HG03135 (cell line): ENCODE results near the gene SAMD3.
A peak's percentile ranks its signal among the peaks of the same experiment; 100 is the strongest.
"Not testable (repeated sequence)": the region's sequence is repeated elsewhere in the genome, so short reads cannot be mapped to it uniquely, and the experiment has no call there.

Experiments used
- ATAC-seq: cut with Tn5 transposase; IDR thresholded peaks from one replicate; pipeline ENCODE4 v1.9.1; 2021; ENCODE audit warnings: mild to moderate bottlenecking, moderate library complexity; ENCODE audit not compliant: unreplicated experiment

Gene SAMD3

DNA sequence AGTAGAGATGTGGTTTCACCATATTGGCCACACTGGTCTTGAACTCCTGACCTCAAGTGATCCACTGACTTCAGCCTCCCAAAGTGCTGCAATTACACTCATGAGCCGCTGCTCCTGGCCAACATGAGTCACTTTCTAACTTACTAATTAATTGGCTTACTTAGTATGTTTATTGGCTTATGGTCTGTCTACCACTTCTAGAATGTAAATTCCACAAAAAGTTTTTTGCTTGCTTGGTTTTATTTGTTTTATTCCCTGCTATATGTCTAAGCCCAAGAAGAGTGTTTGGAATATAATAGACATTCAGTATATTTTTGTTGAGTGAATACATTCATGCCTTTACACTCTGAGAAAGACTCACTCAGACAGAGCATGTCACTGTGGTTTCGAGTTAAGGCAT lies 86.0 kb downstream of the SAMD3 start:
- ATAC-seq, result no peak

DNA sequence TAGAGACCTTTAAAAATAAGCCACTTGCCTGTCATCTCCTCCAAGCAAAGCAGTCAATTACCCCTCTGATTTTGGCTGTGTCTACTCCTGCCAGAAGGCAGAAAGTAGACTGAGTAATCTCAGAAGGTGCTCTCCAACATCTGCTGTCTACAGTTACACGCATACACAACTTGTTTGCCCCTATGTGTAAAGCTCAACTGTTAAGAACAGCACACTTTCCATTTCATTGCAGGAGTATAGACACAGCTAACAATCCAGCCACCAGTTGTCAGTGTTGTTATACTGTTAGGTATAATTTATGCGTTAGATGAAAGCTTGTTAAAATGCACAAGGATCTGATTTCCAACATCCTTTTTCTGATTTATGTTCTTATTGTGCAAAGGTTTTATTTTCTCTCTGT lies 88.2 kb downstream of the SAMD3 start:
- ATAC-seq, result no peak

DNA sequence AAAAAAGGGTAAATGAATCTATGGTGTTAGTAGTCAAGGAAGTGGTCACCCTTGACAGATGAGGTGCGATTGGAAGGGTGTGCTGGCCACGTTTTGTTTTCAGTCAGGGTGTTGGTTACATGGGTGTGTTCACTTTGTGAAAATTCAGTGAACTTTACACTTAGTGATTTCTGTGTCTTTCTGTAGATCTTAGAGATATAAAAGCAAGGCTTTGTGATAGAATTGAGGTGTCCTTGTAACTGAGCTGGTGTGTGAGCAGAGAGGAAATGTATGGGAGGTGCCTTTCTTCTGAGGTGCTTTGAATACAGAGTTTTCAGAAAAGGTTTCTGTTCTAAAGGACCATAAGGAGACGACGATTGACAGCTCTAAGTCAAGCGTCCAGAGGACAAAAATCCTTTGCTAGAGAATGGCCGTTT lies 90.5 kb downstream of the SAMD3 start:
- ATAC-seq, result peak; percentile 90

DNA sequence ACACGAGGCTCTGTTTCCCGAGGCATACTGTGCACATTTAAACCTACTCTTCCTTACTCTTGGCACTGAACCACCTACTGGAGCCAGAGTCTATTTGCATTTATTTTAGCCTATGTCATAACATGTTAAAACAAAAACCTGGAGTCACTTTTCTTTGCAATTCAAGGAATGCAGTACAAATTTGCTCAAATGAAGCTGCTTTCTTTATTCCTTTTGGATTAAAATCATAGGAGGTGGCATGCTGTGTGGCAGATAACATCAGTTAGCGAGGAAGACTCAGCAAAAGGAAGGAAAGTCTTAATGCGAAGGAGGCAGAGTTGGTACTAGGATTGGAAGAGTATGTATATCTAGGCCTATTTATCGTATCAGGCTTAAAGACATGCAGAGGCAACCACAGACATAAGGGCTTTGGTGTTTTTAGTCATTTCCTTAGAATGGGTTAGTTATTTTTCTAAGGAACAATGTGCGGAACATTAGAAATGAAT lies 92.9 kb downstream of the SAMD3 start:
- no peak for ATAC-seq

DNA sequence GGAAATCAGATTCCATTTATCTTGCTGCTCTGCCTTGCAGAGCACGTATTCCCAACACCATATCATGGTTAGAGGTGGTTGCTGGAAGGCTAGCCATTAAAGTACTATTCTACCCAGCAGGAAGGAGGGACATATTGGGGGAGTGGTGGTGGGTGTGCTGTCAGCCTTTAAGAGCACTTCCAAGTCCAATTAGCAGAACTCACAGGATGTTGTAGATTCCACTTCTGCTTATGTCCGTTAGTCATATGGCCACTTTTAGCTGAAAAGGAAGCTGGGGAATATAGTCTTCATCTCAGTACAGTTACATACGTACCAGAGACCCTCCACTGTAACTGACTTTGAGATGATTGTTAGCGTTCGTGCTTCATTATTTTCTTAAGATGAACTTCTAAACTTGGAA lies 94.4 kb downstream of the SAMD3 start:
- ATAC-seq, result no peak

DNA sequence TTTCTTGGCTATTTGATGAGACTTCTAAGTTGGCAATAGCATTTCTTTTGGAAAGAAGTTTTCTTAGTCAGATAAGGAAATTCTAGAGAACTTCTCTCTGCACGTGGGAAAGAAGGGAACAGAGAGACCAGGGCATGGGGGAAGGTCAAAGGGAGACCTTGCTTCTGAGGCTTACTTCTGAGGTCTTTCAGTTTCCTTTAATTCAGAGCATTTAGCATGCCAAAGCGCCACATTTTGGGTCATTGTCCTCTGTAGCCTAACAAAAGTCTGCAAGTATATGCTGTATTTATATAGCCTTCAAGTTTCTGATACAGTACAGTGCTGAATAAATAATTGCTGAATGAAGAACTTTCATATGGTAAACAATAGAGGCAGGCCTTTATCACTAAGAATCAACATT lies 95.6 kb downstream of the SAMD3 start:
- ATAC-seq, result no peak

DNA sequence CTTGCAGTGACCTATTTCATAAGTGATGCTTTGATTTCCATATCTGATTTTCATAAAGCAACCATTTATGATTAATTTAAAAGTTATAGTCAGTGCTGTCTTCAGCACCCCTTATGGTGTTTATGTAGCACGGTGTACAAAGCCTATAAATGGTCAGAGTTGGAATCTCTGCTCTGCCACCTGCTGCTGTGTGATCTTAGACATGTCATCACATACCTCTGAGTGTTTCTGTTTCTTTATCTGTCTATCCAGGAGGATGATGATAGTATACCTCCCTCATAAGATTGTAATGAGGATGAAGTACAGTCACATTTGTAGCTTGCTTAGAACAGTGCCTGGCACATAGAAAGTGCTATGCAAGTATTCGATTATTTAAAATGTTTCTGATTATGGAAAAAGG lies 100.5 kb downstream of the SAMD3 start:
- no peak for ATAC-seq

DNA sequence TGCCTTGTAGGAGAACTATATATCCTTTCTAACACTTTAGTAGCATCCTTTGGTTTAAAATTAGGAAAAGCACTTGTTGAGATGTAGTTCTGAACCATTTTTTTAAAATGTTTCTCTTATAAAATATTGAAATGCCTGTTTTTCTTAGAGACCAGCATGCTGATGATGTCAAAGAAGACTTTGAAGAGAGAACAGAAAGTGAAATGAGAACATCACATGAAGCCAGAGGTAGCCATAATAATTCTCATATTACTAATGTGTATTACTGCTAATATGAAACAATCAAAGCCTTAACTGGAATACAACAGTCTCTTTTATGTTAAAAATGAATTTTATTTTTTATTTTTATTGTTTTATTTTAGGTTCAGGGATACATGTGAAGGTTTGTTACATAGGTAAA lies 102.0 kb downstream of the SAMD3 start:
- no peak for ATAC-seq

DNA sequence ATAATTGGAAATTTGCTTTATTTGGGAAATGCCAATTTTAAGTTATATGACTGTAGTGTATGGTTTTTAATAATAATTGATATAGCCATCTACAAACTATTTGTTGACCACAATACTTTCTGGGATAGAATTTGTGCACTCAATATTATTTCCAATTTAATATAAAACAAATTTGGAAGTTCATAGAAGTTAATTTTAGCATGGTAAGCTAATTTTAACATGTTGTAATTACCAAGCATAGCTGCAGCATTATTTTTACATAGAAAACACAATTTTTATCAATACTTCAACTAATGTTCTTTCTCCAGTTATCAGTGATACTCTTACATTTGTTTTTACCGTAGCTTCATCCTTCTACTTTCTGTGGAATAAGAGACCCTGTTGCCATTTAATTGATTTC lies 103.5 kb downstream of the SAMD3 start:
- no peak for ATAC-seq

DNA sequence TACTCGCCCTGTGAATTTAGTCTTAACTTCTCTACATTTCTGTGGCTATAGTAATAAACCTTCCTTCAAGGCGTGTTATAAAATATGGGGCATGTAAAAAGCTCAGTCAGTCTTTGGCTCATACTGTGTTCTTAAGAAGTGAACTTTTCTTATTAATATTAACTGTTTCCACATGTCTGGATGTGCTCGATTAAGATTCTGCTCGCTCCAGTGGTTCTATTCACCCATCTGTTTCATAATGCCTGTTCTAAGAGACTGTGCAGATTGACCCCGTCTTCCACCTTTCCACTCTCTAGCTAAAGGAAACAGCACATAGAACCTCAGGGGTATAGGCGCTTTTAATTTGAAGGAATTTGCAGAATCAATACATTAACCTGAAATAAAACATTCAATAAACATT lies 104.5 kb downstream of the SAMD3 start:
- ATAC-seq, result no peak

DNA sequence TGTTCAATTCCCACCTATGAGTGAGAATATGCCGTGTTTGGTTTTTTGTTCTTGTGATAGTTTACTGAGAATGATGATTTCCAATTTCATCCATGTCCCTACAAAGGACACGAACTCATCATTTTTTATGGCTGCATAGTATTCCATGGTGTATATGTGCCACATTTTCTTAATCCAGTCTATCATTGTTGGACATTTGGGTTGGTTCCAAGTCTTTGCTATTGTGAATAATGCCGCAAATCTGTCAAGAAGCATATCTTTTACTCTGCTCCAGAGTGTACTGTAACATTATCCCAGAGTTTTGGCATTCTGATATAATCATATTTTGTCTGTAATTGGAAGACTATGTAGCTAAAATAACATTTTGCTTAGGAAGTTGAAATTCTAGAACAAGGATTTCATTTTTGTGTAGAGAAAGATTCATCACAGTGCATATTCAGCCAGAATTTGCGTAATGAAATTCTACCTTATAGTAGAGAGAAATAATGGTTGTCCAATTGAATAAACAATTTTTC lies 105.5 kb downstream of the SAMD3 start:
- ATAC-seq, result not testable (repeated sequence)

DNA sequence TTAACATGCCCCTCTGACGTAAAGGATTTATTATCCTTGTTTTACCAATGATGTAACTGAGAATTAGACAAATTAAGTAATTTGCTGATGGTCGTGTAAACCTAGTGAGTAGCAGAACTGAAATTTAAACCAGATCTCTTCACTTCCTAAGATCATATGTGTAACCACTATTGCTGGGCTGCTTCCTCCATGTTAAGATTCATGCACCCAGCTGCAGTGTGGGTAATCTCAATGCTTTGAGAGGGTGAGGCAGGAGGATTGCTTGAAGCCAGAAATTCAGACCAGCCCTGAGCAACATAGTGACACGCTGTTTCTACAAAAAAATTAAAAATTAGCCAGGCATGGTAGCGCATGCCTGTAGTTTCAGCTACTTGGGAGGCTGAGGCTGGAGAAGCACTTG lies 106.5 kb downstream of the SAMD3 start:
- no peak for ATAC-seq

DNA sequence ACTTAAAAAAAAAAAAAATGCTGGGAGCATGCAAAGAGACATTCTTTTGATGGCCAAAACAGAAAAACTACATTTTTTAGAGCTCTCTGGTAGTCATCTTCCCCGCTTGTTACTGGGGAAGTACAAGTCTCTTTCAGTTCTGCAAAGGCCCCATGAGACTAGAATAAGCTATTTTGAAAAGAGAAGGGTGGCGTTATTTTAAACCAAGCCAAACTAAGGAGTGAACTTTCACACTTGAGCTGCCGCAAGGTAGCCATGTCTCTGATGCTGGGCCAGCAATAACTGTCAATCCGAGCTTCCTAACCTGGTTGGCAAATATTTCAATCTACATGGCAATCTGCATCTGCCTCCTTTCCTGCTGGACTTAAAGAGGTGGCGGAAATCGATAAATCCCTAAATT lies 107.7 kb downstream of the SAMD3 start:
- ATAC-seq, result peak; percentile 83

DNA sequence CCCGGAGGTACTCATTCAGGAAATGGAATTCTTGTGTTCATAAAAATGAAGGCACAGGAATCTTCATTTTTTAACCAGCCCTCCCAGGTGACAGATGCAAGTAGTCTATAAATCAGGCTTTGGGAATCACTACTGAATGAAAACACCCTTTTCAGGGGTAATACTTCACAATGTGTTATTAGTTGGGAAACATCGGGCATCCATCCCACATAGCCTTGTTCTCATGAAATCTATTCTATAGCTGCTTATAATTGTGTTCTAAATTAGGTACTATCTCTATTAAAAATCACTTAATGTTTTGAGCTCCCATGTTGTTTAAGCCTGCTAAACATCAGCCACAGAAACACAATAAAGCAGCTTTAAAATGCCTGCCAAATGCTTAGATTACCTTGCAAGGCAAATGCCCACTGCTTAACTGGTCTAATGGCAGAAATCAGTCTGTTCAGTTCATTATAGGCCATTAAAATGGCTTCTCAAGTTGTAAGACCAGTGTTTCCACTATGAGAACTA lies 109.5 kb downstream of the SAMD3 start:
- ATAC-seq, result no peak

DNA sequence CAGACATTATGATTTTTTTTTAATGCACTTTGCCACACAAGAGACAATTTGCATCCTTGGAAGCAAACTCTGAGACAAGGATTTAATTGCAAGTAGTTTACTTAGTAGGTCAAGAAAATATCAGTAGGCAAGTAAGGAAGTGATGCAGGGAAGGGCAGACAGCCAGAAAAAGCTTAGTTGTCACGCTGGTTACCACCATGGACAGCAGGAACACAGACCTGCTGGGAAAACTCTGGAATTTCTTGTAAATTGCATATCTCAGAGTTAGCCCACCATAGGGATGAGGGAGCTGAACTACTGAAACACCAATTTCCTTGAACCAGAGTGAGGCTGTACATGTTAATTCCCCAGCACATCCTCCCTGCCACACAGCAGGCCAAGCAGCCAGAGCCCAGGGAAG lies 111.7 kb downstream of the SAMD3 start:
- no peak for ATAC-seq

DNA sequence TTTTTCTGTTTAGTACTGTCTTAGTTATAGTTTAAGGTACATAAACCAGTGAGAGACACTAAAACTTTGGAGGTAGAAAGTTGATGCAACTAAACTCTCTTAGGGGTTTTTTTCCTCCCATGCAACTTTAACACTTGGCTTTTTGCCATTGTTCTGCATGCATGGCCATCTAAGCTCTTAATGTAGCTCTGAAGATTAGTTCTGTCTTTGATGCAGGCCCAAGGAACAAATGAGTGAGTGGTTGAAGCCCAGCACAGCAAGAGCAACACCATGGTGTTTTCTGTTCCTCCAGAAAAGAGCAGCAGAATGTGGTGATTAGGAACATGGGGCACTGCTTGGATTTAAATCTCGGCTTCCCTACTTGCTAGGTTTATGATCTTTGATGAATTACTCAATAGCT lies 115.0 kb downstream of the SAMD3 start:
- ATAC-seq, result no peak

DNA sequence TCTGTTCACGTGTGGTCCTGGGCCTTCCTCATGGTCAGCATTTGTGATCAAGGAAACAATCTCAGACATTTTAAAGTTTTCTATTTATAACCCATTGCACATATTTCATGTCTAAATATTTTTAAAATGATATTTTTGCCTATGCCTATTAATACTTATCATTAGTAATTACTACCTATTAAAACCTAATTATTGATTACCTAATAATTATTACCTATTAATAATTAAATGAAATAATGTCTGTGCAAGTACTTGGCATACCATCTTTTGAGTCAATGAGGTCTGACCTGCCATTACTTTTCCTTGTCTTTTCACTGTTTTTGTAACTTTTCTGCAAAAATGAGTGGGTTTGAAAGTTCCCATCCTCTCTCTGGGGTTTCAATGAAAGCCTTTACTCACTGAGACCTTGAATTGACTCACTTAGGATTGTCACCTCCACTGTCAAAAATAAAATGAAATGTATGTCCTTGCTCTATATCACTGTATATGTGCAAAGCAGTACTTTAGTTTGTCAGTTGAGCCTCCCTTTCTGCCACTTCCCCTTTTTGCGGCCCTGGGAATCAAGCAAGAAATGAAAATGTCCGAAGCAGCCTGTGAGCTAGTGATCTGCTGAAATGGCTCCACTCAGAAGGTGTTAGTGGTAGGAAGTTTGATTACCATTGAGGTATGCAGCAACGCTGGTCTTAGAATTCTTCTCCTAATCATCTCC lies 116.6 kb downstream of the SAMD3 start:
- ATAC-seq, result no peak

DNA sequence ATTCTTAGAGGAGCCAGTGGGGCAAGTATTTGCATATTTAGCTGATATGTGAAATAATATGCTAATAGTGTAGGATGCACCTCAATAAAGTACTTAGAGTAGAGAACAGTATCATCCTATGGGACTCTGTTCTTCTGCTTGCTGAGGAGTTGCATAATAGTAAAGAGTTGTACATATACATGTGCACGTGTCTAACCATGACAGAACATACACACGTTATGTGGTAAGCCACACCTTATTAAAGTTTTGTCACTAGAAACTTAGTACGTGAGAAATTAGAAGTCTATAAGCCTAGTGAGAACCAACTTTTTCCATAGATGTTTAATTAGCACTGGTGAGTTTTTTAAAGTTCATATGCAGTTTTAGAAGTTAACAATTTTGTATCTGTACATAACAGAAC lies 123.6 kb downstream of the SAMD3 start:
- no peak for ATAC-seq

DNA sequence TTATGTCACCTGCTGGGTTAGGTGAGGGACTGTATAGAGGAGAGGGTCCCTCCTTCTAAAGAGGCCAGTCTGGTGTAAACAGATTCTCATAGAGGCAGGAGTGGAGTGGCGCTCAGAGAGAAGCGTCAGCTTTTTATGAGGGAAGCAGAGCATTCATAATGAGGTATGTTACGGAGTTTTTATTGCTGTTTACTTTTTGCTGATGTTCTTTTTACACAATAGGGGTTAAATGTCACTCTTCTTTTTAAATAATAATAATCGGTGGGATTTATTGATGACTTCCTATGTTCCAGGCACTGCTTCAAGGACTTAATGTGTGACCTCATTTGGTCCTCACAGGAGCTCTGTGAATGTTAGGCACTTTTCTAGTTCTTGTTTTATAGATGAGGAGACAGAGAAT lies 124.4 kb downstream of the SAMD3 start:
- no peak for ATAC-seq
